NCI-H510A treated with DMSO at 0.1 percent for 48 hours (cell line): Measurements from ENCODE around the gene SLAIN1.

Source experiments
- DNase-seq: peaks from one replicate; lab custom pipeline; 2025; lab: John Stamatoyannopoulos, UW

The SLAIN1 gene

DNA sequence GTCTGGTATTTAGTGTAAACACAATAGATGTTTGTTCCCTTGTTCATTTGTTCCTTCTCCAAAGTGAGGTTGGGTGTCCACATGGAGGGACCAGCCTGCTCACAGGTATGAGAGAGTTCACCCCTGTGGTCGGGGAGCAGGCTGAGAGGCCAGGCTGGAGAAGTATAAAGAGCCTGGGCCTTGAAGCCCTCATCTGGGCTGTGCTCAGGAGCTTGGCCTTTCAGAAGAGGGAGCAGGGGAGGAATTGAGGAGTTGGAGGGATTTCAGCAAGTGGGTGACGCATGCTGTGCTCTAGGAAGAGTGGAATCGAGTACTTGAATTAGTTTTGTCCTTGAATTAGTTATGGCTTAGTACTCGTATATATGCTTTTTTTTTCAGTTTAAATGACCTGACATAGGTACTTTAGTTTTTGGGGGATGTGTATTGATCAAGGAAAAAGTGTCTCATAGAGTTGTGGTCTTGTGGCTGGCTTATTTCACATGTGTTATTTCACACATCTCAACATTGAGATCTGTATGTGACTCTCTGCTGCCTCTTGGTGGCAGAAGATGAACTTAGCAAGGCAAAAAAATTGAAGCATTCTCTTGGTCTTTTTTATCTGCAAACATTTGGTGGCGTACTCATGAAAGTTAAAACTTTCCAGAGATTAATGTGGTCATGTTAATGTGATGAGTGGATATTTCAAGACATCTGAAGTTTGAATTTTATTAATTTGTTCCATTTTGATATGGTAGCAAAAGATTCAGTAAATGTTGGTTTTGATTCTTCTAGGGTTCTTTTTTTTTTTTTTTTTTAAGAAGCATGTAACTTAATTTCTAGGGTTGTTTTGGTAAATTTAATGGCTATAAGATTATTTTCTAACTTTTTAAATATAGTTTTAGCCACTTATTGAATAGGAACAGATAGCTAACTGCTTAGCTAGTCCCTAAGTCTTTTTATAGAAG, 54.3 kb downstream of the SLAIN1 start:
- peak; percentile 28 for DNase-seq

DNA sequence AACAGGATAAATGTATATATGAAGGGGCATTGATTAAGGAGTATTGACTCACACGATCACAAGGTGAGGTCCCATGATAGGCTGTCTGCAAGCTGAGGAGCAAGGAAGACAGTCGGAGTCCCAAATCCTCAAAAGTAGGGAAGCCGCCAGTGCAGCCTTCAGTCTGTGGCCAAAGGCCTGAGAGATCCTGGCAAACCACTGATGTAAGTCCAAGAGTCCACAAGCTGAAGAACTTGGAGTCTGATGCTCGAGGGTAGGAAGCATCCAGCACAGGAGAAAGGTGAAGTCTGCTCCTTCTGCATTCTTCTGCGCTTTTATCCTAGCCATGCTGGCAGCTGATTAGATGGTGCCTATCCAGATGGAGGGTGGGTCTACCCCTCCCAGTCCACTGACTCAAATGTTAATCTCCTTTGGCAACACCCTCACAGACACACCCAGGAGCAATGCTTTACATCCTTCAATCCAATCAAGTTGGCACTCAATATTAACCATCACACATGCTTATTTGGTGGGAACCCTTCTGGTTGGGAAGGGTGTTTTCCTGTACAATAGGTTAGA, 55.1 kb downstream of the SLAIN1 start:
- DNase-seq = no peak

DNA sequence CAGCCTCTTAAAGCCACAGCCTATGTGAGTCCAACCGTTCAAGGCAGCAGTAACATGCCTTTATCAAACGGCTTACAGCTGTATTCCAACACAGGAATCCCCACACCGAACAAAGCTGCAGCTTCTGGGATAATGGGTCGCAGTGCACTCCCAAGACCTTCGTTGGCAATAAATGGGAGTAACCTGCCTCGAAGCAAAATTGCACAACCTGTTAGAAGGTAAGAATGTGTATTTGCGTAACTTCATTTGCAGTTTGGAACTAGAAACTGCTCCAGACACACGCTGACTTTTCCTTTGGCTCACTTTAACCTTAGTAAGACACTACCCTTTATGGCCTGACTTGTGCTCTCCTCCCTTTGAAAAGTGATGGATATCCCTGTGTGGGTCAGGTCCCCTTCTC, 63.4 kb downstream of the SLAIN1 start:
- DNase-seq = no peak

GRCh38 chr13:77767413-77767812, 69.9 kb downstream of the SLAIN1 start:
- no peak for DNase-seq

DNA sequence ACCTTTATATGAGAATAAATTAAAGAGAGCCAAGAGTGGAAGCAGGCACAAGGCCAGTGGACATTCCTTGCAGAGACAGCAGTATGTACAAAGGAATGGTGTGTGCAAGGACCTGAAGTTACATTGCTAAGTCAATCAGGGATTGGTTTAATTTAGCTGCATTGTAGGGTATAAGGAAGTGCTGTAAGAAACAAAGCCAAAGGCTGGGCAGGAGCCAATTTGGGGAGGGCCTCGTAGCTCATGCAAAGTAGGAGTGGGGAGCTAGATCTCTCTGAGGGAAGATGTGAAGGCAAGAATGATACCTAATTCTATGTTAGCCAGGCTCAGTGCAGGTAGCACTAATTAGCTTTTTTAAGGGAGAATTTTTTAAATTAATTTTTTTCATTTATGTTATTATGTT, 76.7 kb downstream of the SLAIN1 start:
- DNase-seq = no peak

DNA sequence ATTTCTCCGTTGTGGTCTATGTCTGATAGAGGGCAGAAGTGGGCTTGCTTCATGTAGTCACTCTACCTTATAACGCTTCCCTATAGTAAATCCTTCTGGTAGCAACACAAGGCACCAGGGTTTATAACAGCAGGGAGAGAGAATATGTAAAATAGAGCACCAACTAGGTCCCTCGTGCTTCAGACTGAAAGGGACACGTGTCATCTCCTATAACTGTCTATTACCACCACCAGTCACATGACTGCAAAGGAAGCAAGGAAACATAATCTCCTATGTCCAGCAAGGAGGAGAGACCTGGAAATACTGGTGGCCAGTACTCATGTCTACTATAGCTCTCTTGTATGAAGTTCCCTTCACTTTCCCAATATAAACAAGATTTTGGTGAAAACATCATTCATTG, 79.2 kb downstream of the SLAIN1 start:
- DNase-seq = no peak

DNA sequence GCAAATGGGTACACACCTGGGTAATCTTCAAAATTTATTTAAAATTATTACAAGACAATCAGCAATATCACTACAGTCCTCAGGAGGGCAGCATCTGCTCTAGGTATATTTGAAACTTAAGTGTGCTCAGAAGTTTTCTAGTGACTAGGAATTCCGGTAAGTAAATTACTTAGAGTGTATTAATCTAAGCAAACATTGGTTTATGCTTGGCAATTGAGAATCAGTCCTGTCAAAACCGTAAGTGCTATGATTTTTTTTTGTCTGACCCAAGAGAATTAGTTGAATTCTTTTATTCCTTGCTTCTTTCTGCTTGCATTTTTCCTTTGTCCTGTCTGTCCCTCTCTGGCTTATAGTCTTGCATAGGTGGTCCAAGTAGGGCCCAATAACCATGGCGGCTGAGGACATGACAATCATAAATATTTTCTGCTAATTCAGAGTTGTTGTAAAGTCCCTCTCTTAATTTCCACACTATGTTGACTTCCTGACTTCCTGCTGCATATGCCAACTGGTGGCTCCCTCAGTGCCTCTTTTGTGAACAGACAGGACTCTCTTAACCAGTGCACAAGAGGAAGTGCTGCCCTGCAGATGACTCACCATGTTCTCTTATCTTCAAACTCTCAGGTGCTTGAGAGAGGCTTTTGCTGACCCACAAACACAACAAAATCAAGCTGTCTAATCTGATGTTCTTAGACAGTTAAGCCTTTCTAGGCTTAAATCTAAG, 82.2 kb downstream of the SLAIN1 start:
- DNase-seq = peak; percentile 35

DNA sequence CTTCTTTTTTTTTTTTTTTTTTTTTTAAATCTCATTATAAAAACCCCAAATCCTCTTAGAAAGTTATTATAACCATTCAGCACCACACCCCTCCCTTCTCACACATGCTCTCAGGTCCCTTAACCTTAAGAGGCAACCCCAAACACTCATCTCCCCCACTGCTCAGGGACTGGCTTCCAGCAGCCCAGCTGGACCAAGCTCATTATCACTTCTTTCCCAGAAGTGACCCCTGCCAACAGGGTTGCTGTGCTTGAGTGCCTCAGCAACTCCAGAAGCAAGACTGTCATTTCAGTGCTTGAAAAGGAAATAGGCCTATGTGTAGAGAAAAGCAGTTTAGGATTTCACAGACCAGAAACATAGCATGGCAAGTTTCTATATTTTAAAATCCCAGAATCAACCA, 84.3 kb downstream of the SLAIN1 start:
- no peak for DNase-seq

DNA sequence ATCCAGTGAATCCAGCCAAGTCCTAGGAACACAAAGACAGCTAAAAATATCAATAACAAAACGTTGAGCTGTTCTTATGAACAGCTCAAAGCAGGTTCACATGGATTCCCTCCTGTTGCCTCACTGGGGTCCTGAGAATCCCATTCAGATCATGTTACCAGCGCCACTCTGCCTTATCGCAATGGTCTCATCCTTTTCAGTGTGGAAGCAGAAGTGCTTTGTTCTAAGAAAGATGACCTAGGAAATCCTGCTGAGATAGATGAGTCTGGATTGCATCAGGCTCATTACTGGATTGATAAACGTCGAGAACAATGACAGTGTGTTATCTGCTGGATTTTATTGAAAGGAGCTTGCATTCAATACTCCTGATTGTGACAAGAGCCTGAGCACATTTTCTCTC, 87.0 kb downstream of the SLAIN1 start:
- DNase-seq = no peak

GRCh38 chr13:77786695-77787287, 89.3 kb downstream of the SLAIN1 start:
- DNase-seq = no peak

DNA sequence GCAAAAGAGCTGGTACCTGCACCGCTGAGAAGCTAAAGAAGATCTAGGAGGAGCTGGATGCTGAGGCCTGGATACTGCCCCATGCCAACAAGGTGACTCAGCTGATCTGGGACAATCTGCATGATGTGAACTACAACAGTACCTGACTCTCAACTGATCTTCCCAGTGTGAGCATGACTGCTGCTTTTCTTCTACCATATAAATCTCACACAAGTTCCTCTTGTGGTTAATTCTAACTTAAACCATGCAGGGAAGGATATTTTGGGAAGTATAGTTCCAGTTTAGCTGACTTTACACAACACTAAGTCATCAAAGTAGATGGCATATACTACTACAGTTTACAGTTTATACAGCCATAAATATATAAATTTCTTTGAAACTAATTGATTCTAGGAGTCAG, 91.9 kb downstream of the SLAIN1 start:
- no peak for DNase-seq

GRCh38 chr13:77800219-77800618, 102.7 kb downstream of the SLAIN1 start:
- DNase-seq = no peak

GRCh38 chr13:77806518-77806917, 109.0 kb downstream of the SLAIN1 start:
- no peak for DNase-seq

GRCh38 chr13:77807431-77808135, 110.1 kb downstream of the SLAIN1 start:
- DNase-seq = no peak

DNA sequence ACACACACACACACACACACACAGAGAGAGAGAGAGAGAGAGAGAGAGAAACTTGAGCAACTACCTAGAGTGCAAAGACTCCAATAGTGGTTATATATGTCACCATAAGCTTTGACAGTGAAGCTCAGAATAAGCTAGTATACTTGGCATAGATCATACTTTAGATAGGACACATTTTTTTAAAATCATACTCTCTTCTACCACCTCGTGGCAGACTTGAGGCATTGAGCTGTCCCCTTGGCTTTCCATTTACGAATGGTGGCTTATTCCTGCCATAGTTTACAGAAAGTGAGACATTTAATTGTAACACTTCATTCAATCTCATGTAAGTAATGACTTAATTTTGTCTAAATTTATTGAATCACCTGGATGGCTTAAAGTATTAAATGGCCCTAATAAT, 112.9 kb downstream of the SLAIN1 start:
- peak; percentile 16 for DNase-seq

DNA sequence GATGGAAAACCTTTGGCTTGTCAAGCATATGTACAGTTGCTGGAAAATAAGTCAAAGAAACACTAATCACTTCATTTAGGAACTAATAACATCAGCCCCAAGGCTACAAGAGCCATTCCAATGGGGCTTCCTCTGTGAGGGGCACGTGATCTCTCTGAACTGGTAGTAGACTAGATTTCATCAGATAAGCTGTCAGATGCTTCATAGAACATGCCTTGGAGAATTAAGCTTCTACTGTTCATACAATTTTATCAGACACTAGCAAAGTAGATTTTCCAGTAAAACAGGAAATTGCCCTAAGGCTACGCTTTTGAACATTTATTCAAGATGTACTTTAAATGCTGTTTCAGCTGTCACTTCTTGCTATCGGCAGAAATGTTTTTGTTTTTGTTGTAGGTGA, 113.4 kb downstream of the SLAIN1 start:
- no peak for DNase-seq

- DNase-seq = no peak
Measured at GRCh38 chr13:77811381-77811780, 113.9 kb downstream of the SLAIN1 start.

GRCh38 chr13:77811981-77812380, 114.5 kb downstream of the SLAIN1 start:
- DNase-seq = no peak
